Stimulated activated naive CD8-positive, alpha-beta T cell treated with anti-CD3 and anti-CD28 coated beads, Interleukin-15, Interleukin-2, amounts not matched to agents 100 ng/mL and 50 ng/mL, for 24 hours (primary cell): ENCODE data around the gene SHISA7.
"Not testable (repeated sequence)": the region's sequence is repeated elsewhere in the genome, so short reads cannot be mapped to it uniquely, and the experiment has no call there.

Experiments
- H3K27ac Mint-ChIP-seq: one replicate; pipeline ENCODE4 v1.8.0; 2021; ENCODE audit warnings: mild to moderate bottlenecking, mixed read lengths
- H3K27me3 Mint-ChIP-seq: one replicate; pipeline ENCODE4 v1.8.0; 2021; ENCODE audit warnings: mixed read lengths
- H3K36me3 Mint-ChIP-seq: one replicate; pipeline ENCODE4 v1.8.0; 2021; ENCODE audit warnings: low read depth, mixed read lengths
- H3K4me1 Mint-ChIP-seq: one replicate; pipeline ENCODE4 v1.8.0; 2021; ENCODE audit warnings: low read depth, mixed read lengths
- H3K4me3 Mint-ChIP-seq: one replicate; pipeline ENCODE4 v1.8.0; 2021; ENCODE audit warnings: mild to moderate bottlenecking, mixed read lengths
- H3K9me3 Mint-ChIP-seq: one replicate; pipeline ENCODE4 v1.8.0; 2021; ENCODE audit warnings: mixed read lengths

SHISA7 gene

GRCh38 chr19:55449469-55449868 lies 6.4 kb upstream of the SHISA7 start:
- Mint-ChIP-seq H3K9me3 (no peaks in the 10 kb centered on the region), H3K36me3 (peaks cover 11% of the 10 kb centered on the region), H3K4me3 (no peak overlapping the region), H3K27me3 (peaks cover 36% of the 10 kb centered on the region), H3K27ac (no peak overlapping the region), H3K4me1 (peaks cover 9% of the 10 kb centered on the region)

- H3K9me3 Mint-ChIP-seq, H3K4me3 Mint-ChIP-seq, H3K4me1 Mint-ChIP-seq, H3K27ac Mint-ChIP-seq, H3K36me3 Mint-ChIP-seq: not testable (repeated sequence)
- H3K27me3 Mint-ChIP-seq, result peaks cover 39% of the 10 kb centered on the region
These were observed 5.0 kb upstream of the SHISA7 start for GRCh38 chr19:55448175-55448490.

GRCh38 chr19:55447421-55448174 lies 4.5 kb upstream of the SHISA7 start:
- Mint-ChIP-seq H3K36me3 (no peaks in the 10 kb centered on the region), H3K4me3 (no peak overlapping the region), H3K4me1 (peaks cover 4% of the 10 kb centered on the region), H3K27me3 (peaks cover 43% of the 10 kb centered on the region), H3K9me3 (no peaks in the 10 kb centered on the region), H3K27ac (no peak overlapping the region)

- no peak overlapping the region for H3K27ac Mint-ChIP-seq
- H3K27me3 Mint-ChIP-seq, result peaks cover 48% of the 10 kb centered on the region
- H3K9me3 Mint-ChIP-seq, result no peaks in the 10 kb centered on the region
These were observed 3.0 kb upstream of the SHISA7 start for GRCh38 chr19:55446060-55446459.

GRCh38 chr19:55444646-55445045 lies 1.5 kb upstream of the SHISA7 start:
- peaks cover 51% of the 10 kb centered on the region for H3K27me3 Mint-ChIP-seq
- peaks cover 4% of the 10 kb centered on the region for H3K36me3 Mint-ChIP-seq
- H3K27ac Mint-ChIP-seq, result no peak overlapping the region
- peaks cover 13% of the 10 kb centered on the region for H3K4me1 Mint-ChIP-seq
- no peaks in the 10 kb centered on the region for H3K9me3 Mint-ChIP-seq
- H3K4me3 Mint-ChIP-seq, result no peak overlapping the region

More at GRCh38 chr19:55446060-55446459, 3.0 kb upstream of the SHISA7 start:
- peaks cover 8% of the 10 kb centered on the region for H3K4me1 Mint-ChIP-seq
- no peak overlapping the region for H3K4me3 Mint-ChIP-seq
- H3K36me3 Mint-ChIP-seq, result peaks cover under 1% of the 10 kb centered on the region

- H3K4me3 Mint-ChIP-seq, result no peak overlapping the region
- peaks cover 58% of the 10 kb centered on the region for H3K27me3 Mint-ChIP-seq
- H3K4me1 Mint-ChIP-seq, result peaks cover 13% of the 10 kb centered on the region
- no peaks in the 10 kb centered on the region for H3K9me3 Mint-ChIP-seq
- peaks cover 4% of the 10 kb centered on the region for H3K36me3 Mint-ChIP-seq
- no peak overlapping the region for H3K27ac Mint-ChIP-seq
These were observed 852 bp upstream of the SHISA7 start for GRCh38 chr19:55443824-55444480.

GRCh38 chr19:55442372-55442961 lies 633 bp downstream of the SHISA7 start:
- Mint-ChIP-seq H3K4me1 (peaks cover 13% of the 10 kb centered on the region), H3K27me3 (peaks cover 65% of the 10 kb centered on the region), H3K4me3 (no peak overlapping the region), H3K9me3 (no peaks in the 10 kb centered on the region), H3K27ac (no peak overlapping the region), H3K36me3 (peaks cover 4% of the 10 kb centered on the region)

GRCh38 chr19:55441692-55442321 lies 1.3 kb downstream of the SHISA7 start:
- Mint-ChIP-seq H3K4me3 (peak overlapping the region; percentile 54), H3K36me3 (peaks cover 4% of the 10 kb centered on the region), H3K27ac (no peak overlapping the region), H3K27me3 (peaks cover 72% of the 10 kb centered on the region), H3K4me1 (peaks cover 13% of the 10 kb centered on the region), H3K9me3 (no peaks in the 10 kb centered on the region)

- Mint-ChIP-seq H3K9me3 (no peaks in the 10 kb centered on the region), H3K36me3 (peaks cover 4% of the 10 kb centered on the region), H3K4me3 (peak overlapping the region; percentile 54), H3K27me3 (peaks cover 76% of the 10 kb centered on the region), H3K27ac (no peak overlapping the region), H3K4me1 (peaks cover 13% of the 10 kb centered on the region)
These were observed 1.8 kb downstream of the SHISA7 start for GRCh38 chr19:55441319-55441691.

- Mint-ChIP-seq H3K9me3 (no peaks in the 10 kb centered on the region), H3K27ac (no peak overlapping the region), H3K4me1 (peaks cover 13% of the 10 kb centered on the region), H3K4me3 (no peak overlapping the region), H3K36me3 (peaks cover 4% of the 10 kb centered on the region), H3K27me3 (peaks cover 71% of the 10 kb centered on the region)
These were observed 2.5 kb downstream of the SHISA7 start for GRCh38 chr19:55440411-55441105.

- no peak overlapping the region for H3K27ac Mint-ChIP-seq
These were observed 4.0 kb downstream of the SHISA7 start for GRCh38 chr19:55439052-55439451.

GRCh38 chr19:55437410-55437809 lies 5.7 kb downstream of the SHISA7 start:
- H3K27me3 Mint-ChIP-seq, result peaks cover 50% of the 10 kb centered on the region

More at GRCh38 chr19:55439052-55439451, 4.0 kb downstream of the SHISA7 start:
- Mint-ChIP-seq H3K4me1 (peaks cover 13% of the 10 kb centered on the region), H3K36me3 (peaks cover 4% of the 10 kb centered on the region), H3K9me3 (no peaks in the 10 kb centered on the region), H3K4me3 (no peak overlapping the region), H3K27me3 (peaks cover 58% of the 10 kb centered on the region)

GRCh38 chr19:55436847-55437246 lies 6.3 kb downstream of the SHISA7 start:
- Mint-ChIP-seq H3K36me3 (peaks cover 4% of the 10 kb centered on the region), H3K4me3 (no peak overlapping the region), H3K4me1 (peaks cover 12% of the 10 kb centered on the region)

More at GRCh38 chr19:55437410-55437809, 5.7 kb downstream of the SHISA7 start:
- H3K9me3 Mint-ChIP-seq, result no peaks in the 10 kb centered on the region
- H3K4me1 Mint-ChIP-seq, result peaks cover 13% of the 10 kb centered on the region
- peaks cover 4% of the 10 kb centered on the region for H3K36me3 Mint-ChIP-seq
- no peak overlapping the region for H3K27ac Mint-ChIP-seq
- no peak overlapping the region for H3K4me3 Mint-ChIP-seq

GRCh38 chr19:55435020-55435419 lies 8.1 kb downstream of the SHISA7 start:
- peaks cover 50% of the 10 kb centered on the region for H3K27me3 Mint-ChIP-seq
- no peaks in the 10 kb centered on the region for H3K9me3 Mint-ChIP-seq
- no peak overlapping the region for H3K4me3 Mint-ChIP-seq
- H3K36me3 Mint-ChIP-seq, result no peaks in the 10 kb centered on the region
- H3K4me1 Mint-ChIP-seq, result no peaks in the 10 kb centered on the region
- no peak overlapping the region for H3K27ac Mint-ChIP-seq

More at GRCh38 chr19:55436847-55437246, 6.3 kb downstream of the SHISA7 start:
- Mint-ChIP-seq H3K27ac (no peak overlapping the region), H3K9me3 (no peaks in the 10 kb centered on the region), H3K27me3 (peaks cover 53% of the 10 kb centered on the region)
